ENCODE data around the gene GPR107. TPM values are rescaled to one million over a fixed set of nuclear protein-coding genes. Genes with fewer than 3 reads are reported as not detected.

GPR107 gene
- total and polyA plus RNA-seq, 2 experiments from 2014 or later = 6.2 to 30.7 TPM

DNA sequence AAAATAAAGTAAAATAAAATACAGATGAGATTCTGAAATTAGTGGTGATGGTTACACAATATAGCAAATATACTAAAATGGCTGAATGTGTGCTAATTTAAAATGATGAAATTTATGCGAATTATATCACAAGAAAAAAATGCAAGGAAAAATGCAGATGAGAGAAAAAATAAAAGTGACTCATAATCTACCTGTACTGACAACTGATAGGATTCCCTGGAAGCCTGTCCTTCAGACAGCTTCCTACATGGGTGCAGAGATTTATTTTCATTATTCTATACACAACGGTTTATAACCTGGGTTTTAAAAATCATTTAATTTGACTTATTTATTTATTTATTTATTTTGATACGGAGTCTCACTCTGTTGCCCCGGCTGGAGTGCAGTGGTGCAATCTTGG, 112.7 kb downstream of the GPR107 start:
- Histone ChIP-seq H3K27me3 (ENCODE audit: insufficient read depth) (no peaks in the 10 kb centered on the region; the same call in 1 of the 2 replicates), H3K4me1 (ENCODE audit: insufficient read depth) (0 out of 2 replicates have a peak, but pooled peaks cover 4% of the 10 kb centered on the region), H3F3A (replicated peaks; ENCODE audit: low read depth) (no peaks in the 10 kb centered on the region; the same call in 1 of the 2 replicates), H3K9me2 (ENCODE audit: insufficient read depth) (no peaks in the 10 kb centered on the region), H3K4me2 (no peak overlapping the region), H4K20me1 (replicated peaks; ENCODE audit: insufficient read depth) (no peaks in the 10 kb centered on the region), H3K27ac (ENCODE audit: low read depth) (no peak overlapping the region), H3K79me2 (replicated peaks; ENCODE audit: insufficient read depth) (no peaks in the 10 kb centered on the region), H2AFZ (no peak overlapping the region), H3K4me3 (no peak overlapping the region), H3K36me3 (ENCODE audit: insufficient read depth) (no peaks in the 10 kb centered on the region)
- TF ChIP-seq EZH2phosphoT487 (IDR thresholded peaks at IDR 0.05; ENCODE audit: unreplicated experiment) (no peak), ZNF114 (CRISPR knock-in tag; IDR thresholded peaks at IDR 0.05) (no peak), POLR2AphosphoS5 (IDR thresholded peaks at IDR 0.05; ENCODE audit: low read depth) (no peak), JUNB (IDR thresholded peaks at IDR 0.05; ENCODE audit: unreplicated experiment) (no peak), EZH2 (IDR thresholded peaks at IDR 0.05; ENCODE audit: low read depth, unreplicated experiment) (no peak)
- TF ChIP-seq, protein P1, sequence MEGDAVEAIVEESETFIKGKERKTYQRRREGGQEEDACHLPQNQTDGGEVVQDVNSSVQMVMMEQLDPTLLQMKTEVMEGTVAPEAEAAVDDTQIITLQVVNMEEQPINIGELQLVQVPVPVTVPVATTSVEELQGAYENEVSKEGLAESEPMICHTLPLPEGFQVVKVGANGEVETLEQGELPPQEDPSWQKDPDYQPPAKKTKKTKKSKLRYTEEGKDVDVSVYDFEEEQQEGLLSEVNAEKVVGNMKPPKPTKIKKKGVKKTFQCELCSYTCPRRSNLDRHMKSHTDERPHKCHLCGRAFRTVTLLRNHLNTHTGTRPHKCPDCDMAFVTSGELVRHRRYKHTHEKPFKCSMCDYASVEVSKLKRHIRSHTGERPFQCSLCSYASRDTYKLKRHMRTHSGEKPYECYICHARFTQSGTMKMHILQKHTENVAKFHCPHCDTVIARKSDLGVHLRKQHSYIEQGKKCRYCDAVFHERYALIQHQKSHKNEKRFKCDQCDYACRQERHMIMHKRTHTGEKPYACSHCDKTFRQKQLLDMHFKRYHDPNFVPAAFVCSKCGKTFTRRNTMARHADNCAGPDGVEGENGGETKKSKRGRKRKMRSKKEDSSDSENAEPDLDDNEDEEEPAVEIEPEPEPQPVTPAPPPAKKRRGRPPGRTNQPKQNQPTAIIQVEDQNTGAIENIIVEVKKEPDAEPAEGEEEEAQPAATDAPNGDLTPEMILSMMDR (conservative IDR thresholded peaks at IDR 0.05; ENCODE audit: low read depth in 2 of 2) = no peak
- TF ChIP-seq, protein P2, sequence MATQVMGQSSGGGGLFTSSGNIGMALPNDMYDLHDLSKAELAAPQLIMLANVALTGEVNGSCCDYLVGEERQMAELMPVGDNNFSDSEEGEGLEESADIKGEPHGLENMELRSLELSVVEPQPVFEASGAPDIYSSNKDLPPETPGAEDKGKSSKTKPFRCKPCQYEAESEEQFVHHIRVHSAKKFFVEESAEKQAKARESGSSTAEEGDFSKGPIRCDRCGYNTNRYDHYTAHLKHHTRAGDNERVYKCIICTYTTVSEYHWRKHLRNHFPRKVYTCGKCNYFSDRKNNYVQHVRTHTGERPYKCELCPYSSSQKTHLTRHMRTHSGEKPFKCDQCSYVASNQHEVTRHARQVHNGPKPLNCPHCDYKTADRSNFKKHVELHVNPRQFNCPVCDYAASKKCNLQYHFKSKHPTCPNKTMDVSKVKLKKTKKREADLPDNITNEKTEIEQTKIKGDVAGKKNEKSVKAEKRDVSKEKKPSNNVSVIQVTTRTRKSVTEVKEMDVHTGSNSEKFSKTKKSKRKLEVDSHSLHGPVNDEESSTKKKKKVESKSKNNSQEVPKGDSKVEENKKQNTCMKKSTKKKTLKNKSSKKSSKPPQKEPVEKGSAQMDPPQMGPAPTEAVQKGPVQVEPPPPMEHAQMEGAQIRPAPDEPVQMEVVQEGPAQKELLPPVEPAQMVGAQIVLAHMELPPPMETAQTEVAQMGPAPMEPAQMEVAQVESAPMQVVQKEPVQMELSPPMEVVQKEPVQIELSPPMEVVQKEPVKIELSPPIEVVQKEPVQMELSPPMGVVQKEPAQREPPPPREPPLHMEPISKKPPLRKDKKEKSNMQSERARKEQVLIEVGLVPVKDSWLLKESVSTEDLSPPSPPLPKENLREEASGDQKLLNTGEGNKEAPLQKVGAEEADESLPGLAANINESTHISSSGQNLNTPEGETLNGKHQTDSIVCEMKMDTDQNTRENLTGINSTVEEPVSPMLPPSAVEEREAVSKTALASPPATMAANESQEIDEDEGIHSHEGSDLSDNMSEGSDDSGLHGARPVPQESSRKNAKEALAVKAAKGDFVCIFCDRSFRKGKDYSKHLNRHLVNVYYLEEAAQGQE (IDR thresholded peaks at IDR 0.05; ENCODE audit: unreplicated experiment) = no peak
- no peak overlapping the region for H3K27ac Mint-ChIP-seq
- DNase-seq (ENCODE audit: low spot score) (no peak), ATAC-seq (no peak)
- H3K4me3 Mint-ChIP-seq = no peak overlapping the region
- H3K9me3 Mint-ChIP-seq = no peaks in the 10 kb centered on the region; the same call in 2 of the 3 replicates
- H3K36me3 Mint-ChIP-seq (ENCODE audit: low read depth) = no peaks in the 10 kb centered on the region; the same call in 2 of the 3 replicates
- peaks cover 3% of the 10 kb centered on the region for H3K27me3 Mint-ChIP-seq (ENCODE audit: insufficient read depth, low read depth, poor library complexity)
- H3K4me1 Mint-ChIP-seq = peaks cover 3% of the 10 kb centered on the region

DNA sequence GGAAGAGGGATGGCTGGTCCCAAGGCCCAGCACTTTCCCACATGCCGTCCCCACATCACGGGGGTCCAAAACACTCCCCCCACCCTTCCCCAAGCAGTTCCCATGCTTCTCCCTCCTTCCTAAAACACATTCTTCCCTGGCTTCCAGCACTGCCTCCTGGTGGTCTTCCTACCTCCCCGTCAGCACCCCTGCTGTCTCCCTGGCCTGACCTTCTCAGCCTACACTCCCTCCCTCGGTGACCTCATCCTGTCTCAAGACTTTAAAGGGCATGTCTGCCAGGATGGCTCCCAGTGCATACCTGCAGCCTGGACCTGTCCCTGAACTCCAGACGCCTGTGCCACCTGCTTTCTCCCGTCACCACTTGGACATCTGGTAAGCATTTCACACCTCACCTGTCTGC, 114.2 kb downstream of the GPR107 start:
- H3K36me3 ChIP-seq (ENCODE audit: insufficient read depth) = no peaks in the 10 kb centered on the region
- H3K4me2 ChIP-seq = no peak overlapping the region
- Mint-ChIP-seq H3K4me3 (no peak overlapping the region; the same call in 2 of the 3 replicates), H3K36me3 (ENCODE audit: low read depth) (no peaks in the 10 kb centered on the region; the same call in 2 of the 3 replicates), H3K27me3 (ENCODE audit: insufficient read depth, low read depth, poor library complexity) (peaks cover 3% of the 10 kb centered on the region), H3K27ac (no peak overlapping the region), H3K4me1 (peaks cover 3% of the 10 kb centered on the region), H3K9me3 (no peaks in the 10 kb centered on the region; the same call in 2 of the 3 replicates)
- no peaks in the 10 kb centered on the region for H3K9me2 ChIP-seq (ENCODE audit: insufficient read depth)
- ATAC-seq (peak; percentile 22), DNase-seq (ENCODE audit: low spot score) (peak; percentile 66)
- H2AFZ ChIP-seq = no peak overlapping the region
- no peaks in the 10 kb centered on the region; the same call in 1 of the 2 replicates for H3F3A ChIP-seq (replicated peaks; ENCODE audit: low read depth)
- no peaks in the 10 kb centered on the region; the same call in 1 of the 2 replicates for H3K27me3 ChIP-seq (ENCODE audit: insufficient read depth)
- no peak overlapping the region for H3K27ac ChIP-seq (ENCODE audit: low read depth)
- H3K4me1 ChIP-seq (ENCODE audit: insufficient read depth) = 0 out of 2 replicates have a peak, but pooled peaks cover 8% of the 10 kb centered on the region
- no peak overlapping the region for H3K4me3 ChIP-seq
- no peaks in the 10 kb centered on the region for H3K79me2 ChIP-seq (replicated peaks; ENCODE audit: insufficient read depth)
- no peaks in the 10 kb centered on the region for H4K20me1 ChIP-seq (replicated peaks; ENCODE audit: insufficient read depth)
- TF ChIP-seq, protein P3, sequence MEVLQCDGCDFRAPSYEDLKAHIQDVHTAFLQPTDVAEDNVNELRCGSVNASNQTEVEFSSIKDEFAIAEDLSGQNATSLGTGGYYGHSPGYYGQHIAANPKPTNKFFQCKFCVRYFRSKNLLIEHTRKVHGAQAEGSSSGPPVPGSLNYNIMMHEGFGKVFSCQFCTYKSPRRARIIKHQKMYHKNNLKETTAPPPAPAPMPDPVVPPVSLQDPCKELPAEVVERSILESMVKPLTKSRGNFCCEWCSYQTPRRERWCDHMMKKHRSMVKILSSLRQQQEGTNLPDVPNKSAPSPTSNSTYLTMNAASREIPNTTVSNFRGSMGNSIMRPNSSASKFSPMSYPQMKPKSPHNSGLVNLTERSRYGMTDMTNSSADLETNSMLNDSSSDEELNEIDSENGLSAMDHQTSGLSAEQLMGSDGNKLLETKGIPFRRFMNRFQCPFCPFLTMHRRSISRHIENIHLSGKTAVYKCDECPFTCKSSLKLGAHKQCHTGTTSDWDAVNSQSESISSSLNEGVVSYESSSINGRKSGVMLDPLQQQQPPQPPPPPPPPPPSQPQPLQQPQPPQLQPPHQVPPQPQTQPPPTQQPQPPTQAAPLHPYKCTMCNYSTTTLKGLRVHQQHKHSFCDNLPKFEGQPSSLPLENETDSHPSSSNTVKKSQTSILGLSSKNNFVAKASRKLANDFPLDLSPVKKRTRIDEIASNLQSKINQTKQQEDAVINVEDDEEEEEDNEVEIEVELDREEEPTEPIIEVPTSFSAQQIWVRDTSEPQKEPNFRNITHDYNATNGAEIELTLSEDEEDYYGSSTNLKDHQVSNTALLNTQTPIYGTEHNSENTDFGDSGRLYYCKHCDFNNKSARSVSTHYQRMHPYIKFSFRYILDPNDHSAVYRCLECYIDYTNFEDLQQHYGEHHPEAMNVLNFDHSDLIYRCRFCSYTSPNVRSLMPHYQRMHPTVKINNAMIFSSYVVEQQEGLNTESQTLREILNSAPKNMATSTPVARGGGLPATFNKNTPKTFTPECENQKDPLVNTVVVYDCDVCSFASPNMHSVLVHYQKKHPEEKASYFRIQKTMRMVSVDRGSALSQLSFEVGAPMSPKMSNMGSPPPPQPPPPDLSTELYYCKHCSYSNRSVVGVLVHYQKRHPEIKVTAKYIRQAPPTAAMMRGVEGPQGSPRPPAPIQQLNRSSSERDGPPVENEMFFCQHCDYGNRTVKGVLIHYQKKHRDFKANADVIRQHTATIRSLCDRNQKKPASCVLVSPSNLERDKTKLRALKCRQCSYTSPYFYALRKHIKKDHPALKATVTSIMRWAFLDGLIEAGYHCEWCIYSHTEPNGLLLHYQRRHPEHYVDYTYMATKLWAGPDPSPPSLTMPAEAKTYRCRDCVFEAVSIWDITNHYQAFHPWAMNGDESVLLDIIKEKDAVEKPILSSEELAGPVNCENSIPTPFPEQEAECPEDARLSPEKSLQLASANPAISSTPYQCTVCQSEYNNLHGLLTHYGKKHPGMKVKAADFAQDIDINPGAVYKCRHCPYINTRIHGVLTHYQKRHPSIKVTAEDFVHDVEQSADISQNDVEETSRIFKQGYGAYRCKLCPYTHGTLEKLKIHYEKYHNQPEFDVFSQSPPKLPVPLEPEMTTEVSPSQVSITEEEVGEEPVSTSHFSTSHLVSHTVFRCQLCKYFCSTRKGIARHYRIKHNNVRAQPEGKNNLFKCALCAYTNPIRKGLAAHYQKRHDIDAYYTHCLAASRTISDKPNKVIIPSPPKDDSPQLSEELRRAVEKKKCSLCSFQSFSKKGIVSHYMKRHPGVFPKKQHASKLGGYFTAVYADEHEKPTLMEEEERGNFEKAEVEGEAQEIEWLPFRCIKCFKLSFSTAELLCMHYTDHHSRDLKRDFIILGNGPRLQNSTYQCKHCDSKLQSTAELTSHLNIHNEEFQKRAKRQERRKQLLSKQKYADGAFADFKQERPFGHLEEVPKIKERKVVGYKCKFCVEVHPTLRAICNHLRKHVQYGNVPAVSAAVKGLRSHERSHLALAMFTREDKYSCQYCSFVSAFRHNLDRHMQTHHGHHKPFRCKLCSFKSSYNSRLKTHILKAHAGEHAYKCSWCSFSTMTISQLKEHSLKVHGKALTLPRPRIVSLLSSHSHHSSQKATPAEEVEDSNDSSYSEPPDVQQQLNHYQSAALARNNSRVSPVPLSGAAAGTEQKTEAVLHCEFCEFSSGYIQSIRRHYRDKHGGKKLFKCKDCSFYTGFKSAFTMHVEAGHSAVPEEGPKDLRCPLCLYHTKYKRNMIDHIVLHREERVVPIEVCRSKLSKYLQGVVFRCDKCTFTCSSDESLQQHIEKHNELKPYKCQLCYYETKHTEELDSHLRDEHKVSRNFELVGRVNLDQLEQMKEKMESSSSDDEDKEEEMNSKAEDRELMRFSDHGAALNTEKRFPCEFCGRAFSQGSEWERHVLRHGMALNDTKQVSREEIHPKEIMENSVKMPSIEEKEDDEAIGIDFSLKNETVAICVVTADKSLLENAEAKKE (CRISPR knock-in tag; IDR thresholded peaks at IDR 0.05) = no peak

All from GM23338 (cell line).